Stimulated activated CD8-positive, alpha-beta memory T cell treated with anti-CD3 and anti-CD28 coated beads, Interleukin-4, amount 100 ng/mL, for 24 hours (primary cell): ENCODE measurements around the gene WDR36.

ENCODE experiments used
- DNase-seq: peaks from one replicate; pipeline ENCODE4 v3.0.0-alpha.2; 2020; ENCODE audit warnings: low read depth

The WDR36 gene

GRCh38 chr5:111106320-111106948, 14.3 kb downstream of the WDR36 start:
- no peak for DNase-seq

- no peak for DNase-seq
Measured at GRCh38 chr5:111107371-111107770, 15.2 kb downstream of the WDR36 start.

- DNase-seq = no peak
Measured at GRCh38 chr5:111111956-111112355, 19.8 kb downstream of the WDR36 start.

- DNase-seq = no peak
Measured at GRCh38 chr5:111113678-111114077, 21.5 kb downstream of the WDR36 start.

GRCh38 chr5:111115229-111115628, 23.1 kb downstream of the WDR36 start:
- DNase-seq = no peak

- DNase-seq = no peak
Measured at GRCh38 chr5:111116550-111116949, 24.4 kb downstream of the WDR36 start.

- no peak for DNase-seq
Measured at GRCh38 chr5:111117136-111117535, 25.0 kb downstream of the WDR36 start.

- DNase-seq = no peak
Measured at GRCh38 chr5:111119221-111119620, 27.1 kb downstream of the WDR36 start.

GRCh38 chr5:111119856-111120255, 27.7 kb downstream of the WDR36 start:
- no peak for DNase-seq

GRCh38 chr5:111120911-111121310, 28.8 kb downstream of the WDR36 start:
- no peak for DNase-seq

- no peak for DNase-seq
Measured at GRCh38 chr5:111121926-111122325, 29.8 kb downstream of the WDR36 start.

GRCh38 chr5:111122398-111122797, 30.2 kb downstream of the WDR36 start:
- DNase-seq = no peak

- no peak for DNase-seq
Measured at GRCh38 chr5:111124793-111125192, 32.6 kb downstream of the WDR36 start.

GRCh38 chr5:111126896-111127295, 34.7 kb downstream of the WDR36 start:
- DNase-seq = no peak

GRCh38 chr5:111127453-111128195, 35.5 kb downstream of the WDR36 start:
- no peak for DNase-seq

GRCh38 chr5:111129938-111130337, 37.8 kb downstream of the WDR36 start:
- no peak for DNase-seq

- no peak for DNase-seq
Measured at GRCh38 chr5:111131356-111131755, 39.2 kb downstream of the WDR36 start.

- DNase-seq = no peak
Measured at GRCh38 chr5:111132076-111132475, 39.9 kb downstream of the WDR36 start.

GRCh38 chr5:111132731-111133435, 40.7 kb downstream of the WDR36 start:
- no peak for DNase-seq

- DNase-seq = no peak
Measured at GRCh38 chr5:111133436-111133751, 41.2 kb downstream of the WDR36 start.

GRCh38 chr5:111134087-111134486, 41.9 kb downstream of the WDR36 start:
- DNase-seq = no peak

GRCh38 chr5:111134864-111135263, 42.7 kb downstream of the WDR36 start:
- no peak for DNase-seq

GRCh38 chr5:111135363-111135762, 43.2 kb downstream of the WDR36 start:
- no peak for DNase-seq
